Eye (tissue), 1 donor: ENCODE results near the gene VCP.

ENCODE experiments used
- DNase-seq: peaks from one replicate; pipeline ENCODE4 v3.0.0-alpha.2; 2015

Gene VCP

GRCh38 chr9:35102769-35103659 lies 30.6 kb upstream of the VCP start, which contains the start of gene STOML2:
STOML2 (minus strand) TSS chr9:35103131; CDS start chr9:35103094, 37 bp downstream.
- DNase-seq: peak; percentile 98

- no peak for DNase-seq
Observed at GRCh38 chr9:35102465-35102768, 30.0 kb upstream of the VCP start.

- no peak for DNase-seq
Observed at GRCh38 chr9:35097573-35097972, 25.1 kb upstream of the VCP start.

- DNase-seq: peak; percentile 94
Observed at GRCh38 chr9:35096035-35096849, 23.8 kb upstream of the VCP start, which contains the start of gene PIGO. PIGO (minus strand) TSS chr9:35096591; CDS start chr9:35095565, 1,026 bp downstream.

GRCh38 chr9:35091536-35091935 lies 19.1 kb upstream of the VCP start:
- no peak for DNase-seq

- no peak for DNase-seq
Observed at GRCh38 chr9:35089434-35089833, 17.0 kb upstream of the VCP start.

- no peak for DNase-seq
Observed at GRCh38 chr9:35085078-35085477, 12.7 kb upstream of the VCP start.

GRCh38 chr9:35079426-35080341 lies 7.3 kb upstream of the VCP start, which contains the start of gene FANCG:
FANCG (minus strand) TSS chr9:35079942; CDS start chr9:35079524, 418 bp downstream.
- DNase-seq: peak; percentile 97

- DNase-seq: no peak
Observed at GRCh38 chr9:35079041-35079425, 6.6 kb upstream of the VCP start.

- no peak for DNase-seq
Observed at GRCh38 chr9:35078066-35078465, 5.6 kb upstream of the VCP start.

- no peak for DNase-seq
Observed at GRCh38 chr9:35076848-35077247, 4.4 kb upstream of the VCP start.

GRCh38 chr9:35075358-35075757 lies 2.9 kb upstream of the VCP start:
- DNase-seq: no peak

- DNase-seq: no peak
Observed at GRCh38 chr9:35074791-35075190, 2.4 kb upstream of the VCP start.

GRCh38 chr9:35074141-35074540 lies 1.7 kb upstream of the VCP start:
- DNase-seq: no peak

GRCh38 chr9:35073279-35073612 lies 821 bp upstream of the VCP start:
- no peak for DNase-seq

GRCh38 chr9:35071814-35072460 lies 488 bp downstream of the VCP start:
- peak; percentile 91 for DNase-seq

GRCh38 chr9:35070823-35071813 lies 1.3 kb downstream of the VCP start:
- DNase-seq: no peak

GRCh38 chr9:35069020-35069419 lies 3.4 kb downstream of the VCP start:
- DNase-seq: no peak

- DNase-seq: no peak
Observed at GRCh38 chr9:35067056-35067455, 5.4 kb downstream of the VCP start.

- no peak for DNase-seq
Observed at GRCh38 chr9:35060548-35061207, 11.7 kb downstream of the VCP start.
